KMS-11 (cell line): ENCODE results near the gene RASSF3.

Experiments
- H2AFZ ChIP-seq: fragments of 200-600 bp; sonication (generic); 2 replicates; pipeline ENCODE4 v1.6.1; 2016; ENCODE audit warnings: antibody characterized with exemption, mixed run types, low read depth
- H3K27ac ChIP-seq: fragments of 200-600 bp; sonication (generic); 2 replicates; pipeline ENCODE4 v1.6.1; 2016; ENCODE audit warnings: mild to moderate bottlenecking, mixed run types
- H3K27me3 ChIP-seq: fragments of 200-600 bp; sonication (generic); 2 replicates; pipeline ENCODE4 v1.6.1; 2017; ENCODE audit warnings: mild to moderate bottlenecking, low read depth, mixed run types, moderate library complexity; ENCODE audit not compliant: insufficient read depth
- H3K36me3 ChIP-seq: fragments of 200-600 bp; sonication (generic); 2 replicates; pipeline ENCODE4 v1.6.1; 2017; ENCODE audit warnings: mild to moderate bottlenecking, mixed run types; ENCODE audit not compliant: insufficient read depth
- H3K4me1 ChIP-seq: fragments of 200-600 bp; sonication (generic); 2 replicates; pipeline ENCODE4 v1.6.1; 2016; ENCODE audit warnings: mild to moderate bottlenecking, low read depth, mixed run types; ENCODE audit not compliant: poor library complexity, severe bottlenecking
- H3K4me2 ChIP-seq: fragments of 200-600 bp; sonication (generic); 2 replicates; pipeline ENCODE4 v1.7.0; 2016; ENCODE audit warnings: mild to moderate bottlenecking, mixed run types
- H3K4me3 ChIP-seq: fragments of 200-600 bp; sonication (generic); IDR thresholded peaks from 2 replicates; pipeline ENCODE4 v1.6.1; 2017; ENCODE audit warnings: low read depth, low read length, mixed read lengths; ENCODE audit not compliant: insufficient read depth
- H3K79me2 ChIP-seq: fragments of 200-600 bp; sonication (generic); 2 replicates; pipeline ENCODE4 v1.6.1; 2016; ENCODE audit warnings: low read depth, mixed run types; ENCODE audit not compliant: insufficient read depth
- H3K9ac ChIP-seq: fragments of 200-600 bp; sonication (generic); 2 replicates; pipeline ENCODE4 v1.6.1; 2016; ENCODE audit warnings: mild to moderate bottlenecking, mixed run types
- H4K20me1 ChIP-seq: fragments of 200-600 bp; sonication (generic); 2 replicates; pipeline ENCODE4 v1.6.1; 2016; ENCODE audit warnings: mild to moderate bottlenecking, mixed run types; ENCODE audit not compliant: insufficient read depth
- TF ChIP-seq, protein P1 (sequence below): fragments of 200-600 bp; sonication (generic); conservative IDR thresholded peaks from 2 replicates; pipeline ENCODE4 v1.6.1; 2017; ENCODE audit warnings: low read depth, mild to moderate bottlenecking, antibody characterized with exemption, low read length, moderate library complexity, mixed read lengths

The RASSF3 gene

DNA sequence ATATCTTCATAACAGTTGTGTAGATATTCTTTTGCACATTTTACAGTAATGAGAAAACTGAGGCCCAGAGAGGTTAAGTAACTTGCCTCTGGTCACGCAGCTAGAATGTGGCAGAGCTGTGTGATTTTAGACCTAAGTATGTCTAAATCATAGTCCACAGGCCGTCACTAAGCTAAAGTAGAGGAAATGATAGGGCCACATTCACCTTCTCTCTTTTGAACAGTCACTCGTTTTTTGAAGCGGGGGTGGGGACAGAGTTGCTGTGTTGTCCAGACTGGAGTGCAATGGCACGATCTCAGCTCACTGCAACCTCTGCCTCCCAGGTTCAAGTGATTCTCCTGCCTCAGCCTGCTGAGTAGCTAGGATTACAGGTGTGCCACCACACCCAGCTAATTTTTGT lies 68.5 kb downstream of the RASSF3 start:
- H3K36me3 ChIP-seq, result no peaks in the 10 kb centered on the region
- H3K27ac ChIP-seq, result no peak overlapping the region
- H3K4me1 ChIP-seq, result peaks cover 12% of the 10 kb centered on the region
- TF ChIP-seq, protein P1, sequence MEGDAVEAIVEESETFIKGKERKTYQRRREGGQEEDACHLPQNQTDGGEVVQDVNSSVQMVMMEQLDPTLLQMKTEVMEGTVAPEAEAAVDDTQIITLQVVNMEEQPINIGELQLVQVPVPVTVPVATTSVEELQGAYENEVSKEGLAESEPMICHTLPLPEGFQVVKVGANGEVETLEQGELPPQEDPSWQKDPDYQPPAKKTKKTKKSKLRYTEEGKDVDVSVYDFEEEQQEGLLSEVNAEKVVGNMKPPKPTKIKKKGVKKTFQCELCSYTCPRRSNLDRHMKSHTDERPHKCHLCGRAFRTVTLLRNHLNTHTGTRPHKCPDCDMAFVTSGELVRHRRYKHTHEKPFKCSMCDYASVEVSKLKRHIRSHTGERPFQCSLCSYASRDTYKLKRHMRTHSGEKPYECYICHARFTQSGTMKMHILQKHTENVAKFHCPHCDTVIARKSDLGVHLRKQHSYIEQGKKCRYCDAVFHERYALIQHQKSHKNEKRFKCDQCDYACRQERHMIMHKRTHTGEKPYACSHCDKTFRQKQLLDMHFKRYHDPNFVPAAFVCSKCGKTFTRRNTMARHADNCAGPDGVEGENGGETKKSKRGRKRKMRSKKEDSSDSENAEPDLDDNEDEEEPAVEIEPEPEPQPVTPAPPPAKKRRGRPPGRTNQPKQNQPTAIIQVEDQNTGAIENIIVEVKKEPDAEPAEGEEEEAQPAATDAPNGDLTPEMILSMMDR, result no peak
- H3K4me3 ChIP-seq, result no peak overlapping the region
- peaks cover 48% of the 10 kb centered on the region for H3K79me2 ChIP-seq
- H3K4me2 ChIP-seq, result no peak overlapping the region
- H4K20me1 ChIP-seq, result no peaks in the 10 kb centered on the region
- no peaks in the 10 kb centered on the region for H3K27me3 ChIP-seq
- H2AFZ ChIP-seq, result no peak overlapping the region
- H3K9ac ChIP-seq, result no peak overlapping the region

DNA sequence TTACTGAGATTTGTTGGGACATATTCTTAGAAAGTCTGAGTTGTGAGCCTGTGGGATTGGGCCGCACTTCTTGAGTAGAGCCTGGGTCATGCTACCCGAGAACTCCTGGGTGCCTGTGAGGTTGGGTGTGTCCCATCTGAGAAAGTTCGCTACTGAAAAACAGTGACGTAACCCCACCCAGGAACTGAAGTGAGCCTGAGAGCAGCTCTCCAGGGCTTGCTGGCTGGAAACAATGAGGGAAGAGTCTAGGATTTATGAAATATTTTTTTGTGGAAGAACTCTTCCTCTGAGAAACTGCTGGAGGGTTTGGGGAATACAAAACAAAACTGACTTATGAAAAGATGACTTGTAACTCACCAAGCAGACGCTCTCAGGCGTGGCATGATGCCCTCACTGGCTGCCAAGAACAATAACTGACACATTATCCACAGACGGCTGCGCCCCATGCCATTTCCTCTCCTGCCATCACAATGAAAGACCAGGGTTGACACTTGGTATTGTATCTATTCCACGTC lies 69.2 kb downstream of the RASSF3 start:
- peaks cover 41% of the 10 kb centered on the region for H3K79me2 ChIP-seq
- no peaks in the 10 kb centered on the region for H4K20me1 ChIP-seq
- TF ChIP-seq, protein P1, result no peak
- H3K27ac ChIP-seq, result no peak overlapping the region
- no peaks in the 10 kb centered on the region for H3K27me3 ChIP-seq
- no peak overlapping the region for H3K4me3 ChIP-seq
- no peak overlapping the region for H3K9ac ChIP-seq
- peaks cover 12% of the 10 kb centered on the region for H3K4me1 ChIP-seq
- H2AFZ ChIP-seq, result no peak overlapping the region
- no peaks in the 10 kb centered on the region for H3K36me3 ChIP-seq
- no peak overlapping the region for H3K4me2 ChIP-seq

DNA sequence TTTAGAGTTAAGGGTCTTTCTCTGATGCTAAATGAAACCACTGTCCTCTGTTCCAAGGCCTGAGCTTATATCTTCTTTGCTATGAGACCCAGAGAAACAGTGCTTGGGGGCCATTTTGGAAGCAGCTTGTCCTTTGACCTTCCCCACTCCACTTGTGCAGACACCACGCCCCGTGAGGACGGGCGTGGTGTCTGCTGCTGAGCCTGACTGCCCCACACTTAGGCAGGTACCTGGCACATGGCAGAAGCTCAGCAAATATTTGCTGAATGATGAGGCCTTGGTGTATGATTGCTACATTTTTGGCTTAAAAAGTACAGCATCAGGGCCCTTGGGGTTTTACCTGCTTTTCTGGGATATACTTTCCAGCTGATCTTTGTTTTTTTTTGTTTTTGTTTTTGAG lies 69.9 kb downstream of the RASSF3 start:
- peaks cover 12% of the 10 kb centered on the region for H3K4me1 ChIP-seq
- H3K27ac ChIP-seq, result no peak overlapping the region
- H3K4me3 ChIP-seq, result no peak overlapping the region
- H3K36me3 ChIP-seq, result no peaks in the 10 kb centered on the region
- no peaks in the 10 kb centered on the region for H4K20me1 ChIP-seq
- no peaks in the 10 kb centered on the region for H3K27me3 ChIP-seq
- no peak overlapping the region for H2AFZ ChIP-seq
- H3K4me2 ChIP-seq, result no peak overlapping the region
- peaks cover 41% of the 10 kb centered on the region for H3K79me2 ChIP-seq
- TF ChIP-seq, protein P1, result no peak
- no peak overlapping the region for H3K9ac ChIP-seq

DNA sequence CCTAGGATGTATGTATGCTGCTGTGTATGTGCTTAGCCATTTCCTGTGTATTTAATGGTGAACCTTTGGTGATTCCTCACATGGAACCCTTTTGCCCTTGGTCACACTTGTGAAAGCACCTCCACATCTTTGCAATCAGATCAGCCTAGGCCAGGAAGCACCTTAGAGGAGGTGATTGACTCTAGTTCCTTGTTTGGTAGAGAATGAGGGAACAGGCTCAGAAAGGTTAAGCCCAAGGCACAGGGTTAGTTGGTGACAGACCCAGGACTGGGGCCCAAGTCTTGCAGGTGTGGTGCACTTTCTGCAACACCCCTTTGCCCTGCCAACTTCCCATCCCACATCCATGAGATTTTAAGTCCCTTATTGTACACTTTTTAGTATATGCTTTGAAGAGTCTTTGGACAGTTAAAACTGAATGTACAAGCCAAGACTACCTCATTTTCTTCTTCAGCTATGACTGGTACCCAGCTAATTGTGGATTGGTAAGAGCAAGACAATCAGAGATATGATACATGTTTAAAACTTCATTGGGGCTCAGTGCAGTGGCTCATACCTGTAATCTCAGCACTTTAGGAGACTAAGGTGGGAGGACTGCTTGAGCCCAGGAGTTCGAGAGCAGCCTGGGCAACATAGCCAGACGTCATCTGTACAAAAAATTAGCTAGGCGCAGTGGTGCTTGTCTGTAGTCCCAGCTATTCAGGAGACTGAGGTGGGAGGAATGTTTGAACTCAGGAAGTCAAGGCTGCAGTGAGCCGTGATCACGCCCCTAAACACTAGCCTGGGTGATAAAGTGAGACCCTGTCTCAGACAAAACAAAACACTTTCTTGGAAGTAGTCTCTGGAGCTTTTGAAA lies 71.1 kb downstream of the RASSF3 start:
- H3K4me3 ChIP-seq, result no peak overlapping the region
- no peaks in the 10 kb centered on the region for H3K36me3 ChIP-seq
- no peak overlapping the region for H3K27ac ChIP-seq
- H3K79me2 ChIP-seq, result peaks cover 41% of the 10 kb centered on the region
- H3K4me1 ChIP-seq, result peaks cover 12% of the 10 kb centered on the region
- no peaks in the 10 kb centered on the region for H3K27me3 ChIP-seq
- no peaks in the 10 kb centered on the region for H4K20me1 ChIP-seq
- TF ChIP-seq, protein P1, result no peak
- H3K4me2 ChIP-seq, result no peak overlapping the region
- H2AFZ ChIP-seq, result no peak overlapping the region
- H3K9ac ChIP-seq, result no peak overlapping the region
